T-helper 22 cell (primary cell): ENCODE results near the gene SRMS.
A peak's percentile ranks its signal among the peaks of the same experiment; 100 is the strongest.

Experiments used
- DNase-seq: peaks from one replicate; pipeline ENCODE4 v3.0.0-alpha.2; 2020; ENCODE audit warnings: low read depth

Gene SRMS, protein sequence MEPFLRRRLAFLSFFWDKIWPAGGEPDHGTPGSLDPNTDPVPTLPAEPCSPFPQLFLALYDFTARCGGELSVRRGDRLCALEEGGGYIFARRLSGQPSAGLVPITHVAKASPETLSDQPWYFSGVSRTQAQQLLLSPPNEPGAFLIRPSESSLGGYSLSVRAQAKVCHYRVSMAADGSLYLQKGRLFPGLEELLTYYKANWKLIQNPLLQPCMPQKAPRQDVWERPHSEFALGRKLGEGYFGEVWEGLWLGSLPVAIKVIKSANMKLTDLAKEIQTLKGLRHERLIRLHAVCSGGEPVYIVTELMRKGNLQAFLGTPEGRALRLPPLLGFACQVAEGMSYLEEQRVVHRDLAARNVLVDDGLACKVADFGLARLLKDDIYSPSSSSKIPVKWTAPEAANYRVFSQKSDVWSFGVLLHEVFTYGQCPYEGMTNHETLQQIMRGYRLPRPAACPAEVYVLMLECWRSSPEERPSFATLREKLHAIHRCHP

DNA sequence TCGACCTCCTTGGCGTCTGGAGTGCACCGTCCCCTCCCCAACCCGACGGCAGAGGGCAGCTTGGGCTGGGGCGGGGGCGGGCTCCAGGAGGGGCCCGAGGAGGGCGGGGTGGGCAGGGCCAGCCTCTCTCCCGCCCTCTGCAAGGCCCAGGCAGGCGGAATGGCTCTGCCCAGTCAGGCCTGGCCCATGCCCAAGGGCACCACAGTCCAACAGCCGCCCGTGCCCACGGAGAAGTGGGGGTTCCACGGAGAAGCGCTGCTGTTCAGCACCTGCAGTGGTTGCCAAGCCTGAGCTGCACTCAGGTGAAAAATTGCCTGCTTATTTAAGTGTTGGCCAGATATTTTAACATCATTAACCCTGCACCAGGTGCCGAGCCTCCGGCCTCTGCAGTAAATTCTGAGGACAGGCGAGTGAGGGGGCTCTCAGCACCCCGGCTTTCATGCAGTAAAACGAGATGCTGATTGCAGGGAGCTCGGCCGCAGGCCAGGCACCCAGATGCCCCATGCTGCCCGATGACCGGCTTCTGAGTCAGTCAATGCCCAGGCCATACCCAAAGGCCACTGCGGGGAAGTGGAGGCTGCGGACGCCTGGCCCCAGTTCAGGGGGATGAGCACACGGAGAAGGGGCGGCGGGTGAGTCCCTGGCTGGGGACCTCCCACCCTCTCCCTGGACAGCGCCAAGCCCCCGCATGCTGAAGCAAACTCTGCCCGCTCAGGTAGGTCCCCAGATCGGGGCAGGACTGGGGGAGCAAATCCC lies at the start of gene SRMS:
SRMS (minus strand) TSS at position 25 of the 756 bp plus-strand sequence. CDS start 286 bp downstream, outside the sequence.
- DNase-seq = no peak

DNA sequence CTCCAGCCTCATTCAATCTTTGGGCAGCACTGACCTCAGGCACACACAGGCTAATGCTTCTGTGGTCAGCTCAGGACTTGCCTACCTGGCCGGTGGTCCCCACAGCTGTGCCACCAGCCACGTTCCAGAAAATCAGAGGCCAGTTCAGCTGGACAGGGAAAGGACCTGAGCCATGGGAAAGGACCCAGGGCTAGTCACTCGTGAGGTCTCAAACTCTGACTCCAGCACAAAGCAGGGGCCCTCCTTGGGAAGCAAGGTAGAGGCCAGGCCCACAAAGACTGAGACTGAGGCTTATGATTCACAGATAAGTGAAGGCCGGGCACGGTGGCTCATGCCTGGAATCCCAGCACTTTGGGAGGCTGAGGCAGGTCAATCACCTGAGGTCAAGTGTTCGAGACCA lies 48.9 kb upstream of the SRMS start:
- no peak for DNase-seq

DNA sequence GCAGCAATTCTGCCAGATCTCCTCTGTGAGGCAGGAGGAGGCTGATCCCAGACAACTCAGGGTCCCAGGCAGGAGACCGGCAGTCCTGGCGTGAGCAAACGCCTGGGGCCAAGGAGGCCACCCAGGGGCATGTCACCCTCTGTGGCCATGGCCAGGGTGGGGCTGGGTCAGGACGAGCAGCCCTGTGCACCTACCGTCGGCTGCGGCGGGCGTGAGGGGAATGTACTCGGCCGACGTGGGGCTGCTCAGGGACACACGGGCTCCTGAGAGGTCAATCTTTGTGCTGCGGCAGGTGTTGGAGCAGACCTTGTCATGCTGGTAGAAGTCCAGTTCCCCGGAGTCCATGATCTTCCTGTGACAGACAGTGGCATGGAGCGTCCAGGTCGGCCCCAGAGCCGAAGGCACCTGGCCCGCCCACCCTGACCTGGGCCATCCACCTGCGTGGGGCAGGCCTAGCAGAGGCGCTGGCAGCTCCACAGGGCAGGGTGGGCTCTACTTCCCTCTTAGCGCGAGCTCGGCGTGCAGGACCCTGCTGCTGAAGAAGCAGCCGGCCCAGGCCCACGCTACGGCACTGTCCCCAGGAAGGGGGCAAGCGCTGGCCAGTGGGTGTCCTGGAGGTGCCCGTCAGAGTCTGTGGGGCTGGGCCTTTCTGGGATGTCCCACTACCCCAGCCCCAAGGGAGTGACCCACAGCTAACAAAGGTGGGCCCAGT lies 48.0 kb upstream of the SRMS start:
- no peak for DNase-seq

DNA sequence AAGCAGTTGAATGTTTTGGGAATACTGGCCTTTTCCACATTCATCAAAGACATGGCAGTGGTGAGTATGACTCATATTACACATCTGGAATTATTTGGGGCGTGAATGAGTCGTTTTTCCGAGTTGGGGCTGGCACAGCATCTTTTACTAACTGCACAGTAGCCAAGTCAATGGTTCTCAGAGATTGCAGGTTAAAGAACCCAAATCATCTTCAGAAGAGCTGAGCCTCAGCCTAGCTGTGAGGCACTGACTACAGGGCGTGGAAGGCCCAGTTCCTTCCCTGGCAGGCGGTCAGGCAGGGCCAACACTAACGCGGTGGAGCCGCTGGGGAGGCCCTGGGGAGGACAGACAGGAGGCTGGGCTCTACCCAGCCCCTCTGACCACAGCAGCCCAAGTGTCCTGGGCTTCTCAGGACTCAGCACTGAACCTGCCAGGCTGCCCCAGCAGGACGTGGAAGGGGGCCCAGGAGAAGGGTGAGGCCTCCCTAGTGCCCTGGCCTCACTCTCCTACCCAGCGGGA lies 46.6 kb upstream of the SRMS start:
- no peak for DNase-seq

DNA sequence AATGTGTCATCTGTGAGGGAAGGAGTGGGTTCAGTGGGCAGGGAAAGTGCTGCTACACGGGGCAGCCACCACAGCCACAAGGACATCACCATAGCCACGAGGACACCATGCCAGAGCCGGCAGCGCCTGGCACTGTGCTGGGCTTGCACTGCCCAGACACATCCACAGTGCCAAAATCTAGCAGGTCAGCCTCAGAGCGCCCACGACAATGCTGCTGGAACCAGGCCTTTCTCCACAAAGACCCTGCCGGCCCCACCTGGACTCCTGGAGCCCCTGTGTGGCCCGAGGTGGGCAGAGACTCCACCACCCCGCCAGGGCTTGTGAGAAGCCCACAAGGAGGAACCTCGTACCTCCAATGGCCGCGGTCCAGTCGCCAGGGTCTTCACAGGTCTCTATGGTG lies 45.1 kb upstream of the SRMS start:
- DNase-seq = no peak

DNA sequence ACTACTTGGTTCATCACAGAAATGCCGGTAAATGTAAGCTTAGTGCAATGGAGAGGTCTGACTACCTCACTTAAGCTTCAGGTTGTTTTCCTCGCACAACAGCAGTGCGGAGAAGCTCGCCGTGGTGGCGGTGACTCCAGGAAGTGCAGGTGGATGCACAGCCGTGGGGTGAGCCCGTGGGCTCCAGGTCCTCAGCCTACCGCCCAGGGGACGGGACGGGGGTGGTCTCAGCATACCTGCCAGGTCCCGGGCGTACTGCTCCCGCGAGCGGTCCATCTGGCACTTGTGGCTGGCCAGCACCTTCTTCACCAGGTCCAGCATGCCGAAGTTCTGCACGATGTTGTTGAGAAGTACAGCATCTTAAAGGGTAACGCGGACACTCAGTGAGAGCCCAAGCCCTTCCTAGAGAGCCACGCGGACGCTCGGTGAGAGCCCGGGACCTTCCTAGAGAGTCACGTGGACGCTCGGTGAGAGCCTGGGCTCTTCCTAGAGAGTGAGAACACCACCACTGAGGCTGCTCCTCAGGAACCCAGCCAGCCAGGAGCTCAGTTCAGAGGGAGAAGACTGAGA lies 44.3 kb upstream of the SRMS start:
- DNase-seq = no peak

DNA sequence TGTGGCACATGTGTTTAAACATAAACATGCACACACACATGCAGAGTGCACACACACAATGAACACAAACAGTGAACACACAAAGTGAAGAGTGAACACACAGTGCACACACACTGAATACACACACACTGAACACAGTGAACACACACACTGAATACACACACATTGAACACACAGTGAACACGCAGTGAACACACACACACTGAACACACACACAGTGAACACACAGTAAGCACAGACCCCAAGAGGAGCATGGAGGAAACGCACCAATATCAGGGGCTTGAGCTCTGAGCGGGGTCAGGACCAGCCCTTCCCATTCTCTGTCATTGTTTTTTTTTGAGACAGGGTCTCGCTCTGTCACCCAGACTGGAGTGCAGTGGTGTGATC lies 43.6 kb upstream of the SRMS start:
- no peak for DNase-seq

DNA sequence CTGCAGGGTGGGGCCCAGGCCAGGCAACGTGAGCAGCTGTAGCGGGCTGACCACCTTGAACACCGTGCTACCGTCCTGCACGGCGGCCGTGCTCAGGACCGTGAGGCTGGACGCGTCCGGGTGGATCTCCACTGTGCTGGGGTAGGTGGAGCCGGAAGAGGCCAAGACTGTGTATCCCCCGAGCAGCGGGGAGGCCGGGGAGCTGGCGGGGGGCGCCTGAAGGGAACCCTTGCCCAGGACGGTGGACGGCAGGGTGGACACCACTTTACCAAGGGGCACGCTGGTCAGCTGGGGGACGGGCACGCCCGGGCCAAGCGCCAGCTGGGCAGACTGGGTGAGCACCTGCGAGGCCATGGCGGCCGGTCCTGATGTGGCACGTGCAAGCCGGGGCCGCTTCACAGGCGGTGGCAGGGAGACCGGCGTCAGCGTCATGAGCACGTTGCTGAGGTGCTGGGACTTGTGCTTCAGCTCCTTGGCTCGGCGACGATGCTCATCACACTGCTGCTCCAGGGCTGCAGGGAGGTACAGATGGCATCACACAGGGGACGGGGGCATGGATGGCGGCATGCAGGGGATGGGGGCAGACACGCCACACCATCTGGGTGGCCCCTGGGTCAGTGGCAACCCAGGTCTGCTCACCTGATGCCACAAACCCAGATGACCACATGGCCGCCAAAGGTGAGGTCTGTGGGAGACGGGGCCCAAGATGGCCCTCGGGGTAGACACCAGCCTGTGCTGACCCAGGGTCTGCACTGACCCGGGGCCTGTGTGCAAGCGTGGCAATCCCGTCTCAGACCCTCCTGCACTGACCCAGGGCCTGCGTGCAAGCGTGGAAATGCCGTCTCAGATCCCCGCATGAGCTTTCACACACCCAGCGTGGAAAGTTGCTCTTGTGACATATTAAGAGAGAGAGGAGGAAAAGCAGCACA lies 42.9 kb upstream of the SRMS start:
- DNase-seq = no peak

DNA sequence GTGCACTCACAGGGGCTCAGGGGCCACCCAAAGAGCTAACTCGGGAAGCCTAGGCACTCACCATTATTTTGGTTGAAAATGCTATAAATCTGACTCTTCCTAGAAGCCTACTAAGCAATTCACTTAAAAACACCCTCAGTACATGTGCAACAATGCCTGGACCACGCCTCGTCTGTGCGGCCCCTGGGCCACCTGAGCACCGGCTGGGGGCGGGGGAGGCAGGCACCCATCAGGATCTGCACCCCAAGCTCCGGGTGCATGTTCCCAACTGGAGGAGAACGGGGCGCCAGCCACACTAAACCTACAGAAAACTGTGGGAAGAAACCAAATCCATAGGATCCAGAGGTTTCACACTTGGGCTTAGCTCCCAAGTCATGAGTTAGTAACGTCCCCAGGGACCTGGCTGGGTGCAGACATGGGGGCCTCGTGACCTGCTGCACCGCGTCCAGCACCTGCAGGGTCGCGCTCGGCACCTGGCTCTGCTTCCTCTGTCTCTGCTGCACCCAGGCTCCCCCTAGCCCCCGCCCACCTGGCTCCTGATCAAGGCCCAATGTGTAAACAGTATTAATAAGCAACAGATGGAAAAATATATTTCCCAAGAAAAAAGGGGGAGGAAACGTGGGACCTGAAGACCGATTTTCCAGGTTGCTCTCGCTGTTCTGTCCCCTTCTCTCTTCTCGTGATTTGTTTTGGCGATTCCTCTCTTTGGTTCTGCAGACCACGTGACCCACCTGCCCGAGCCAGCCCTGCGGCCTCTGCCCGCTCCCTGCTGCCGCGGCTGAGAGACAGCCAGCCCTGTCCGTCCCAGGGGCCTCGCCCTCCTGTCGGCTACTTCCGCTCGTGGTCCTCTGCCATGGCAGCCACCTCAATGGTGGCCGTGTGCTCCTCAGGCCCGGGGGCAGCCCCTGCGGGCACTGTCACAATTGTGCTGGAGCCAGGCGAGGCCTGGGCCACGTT lies 42.0 kb upstream of the SRMS start:
- DNase-seq = no peak

DNA sequence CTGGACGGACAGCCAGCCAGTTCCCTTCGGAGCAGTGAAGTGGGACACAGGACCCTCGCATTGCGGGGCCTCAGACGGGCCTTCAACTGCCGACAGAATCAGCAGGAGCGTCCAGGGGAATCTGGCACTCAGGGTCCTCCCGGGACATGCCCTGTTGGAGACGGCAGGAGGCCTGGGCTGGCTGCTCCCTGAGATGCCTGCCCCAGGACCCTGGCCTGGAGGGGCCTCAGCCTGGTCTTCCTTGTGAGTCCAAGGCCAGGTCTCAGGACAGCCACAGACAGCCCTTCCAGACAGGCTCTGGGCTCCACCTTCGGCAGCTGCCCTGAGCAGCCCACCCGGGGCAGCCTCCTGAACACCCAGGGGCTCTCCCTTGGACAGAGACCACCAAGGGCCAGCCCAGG lies 41.1 kb upstream of the SRMS start:
- no peak for DNase-seq

DNA sequence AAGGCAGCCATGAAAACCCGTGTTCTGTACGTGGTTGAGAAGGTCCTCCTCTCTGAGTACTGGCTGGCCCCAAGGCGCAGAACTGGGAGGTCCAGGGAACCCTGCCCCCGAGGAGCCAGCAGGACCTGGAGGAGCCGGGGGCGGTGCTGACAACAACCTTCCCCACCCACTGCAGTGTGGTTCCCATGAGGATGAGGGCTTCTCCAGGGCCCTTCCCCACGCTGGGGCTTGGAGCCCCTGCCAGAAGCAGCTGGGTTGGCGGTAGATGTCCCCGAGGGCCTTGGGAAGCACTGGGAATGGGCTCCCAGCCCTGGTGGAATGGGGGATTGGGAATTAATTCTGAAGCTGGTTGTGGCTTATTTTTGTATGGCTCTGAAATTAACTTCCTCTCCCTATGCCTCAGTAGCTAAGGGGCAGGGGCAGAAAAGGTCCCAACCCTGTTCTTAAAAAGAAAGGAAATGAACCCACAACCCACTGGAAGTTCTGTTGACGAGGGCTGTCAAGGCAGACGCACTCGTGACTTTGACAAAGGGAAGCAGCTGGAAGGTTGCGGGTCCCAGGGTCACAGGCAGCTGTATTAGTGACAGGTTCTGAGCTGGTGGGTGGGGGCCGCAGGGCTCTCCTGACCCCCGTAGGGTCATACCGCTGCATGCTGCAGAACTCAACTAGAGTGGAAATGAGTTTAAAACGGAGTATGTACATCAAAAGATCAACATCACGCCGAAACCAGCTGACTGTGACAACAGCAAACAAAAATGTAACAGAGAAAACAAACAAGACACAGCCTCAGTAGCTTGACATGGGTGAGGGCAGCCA lies 40.4 kb upstream of the SRMS start:
- DNase-seq = no peak

DNA sequence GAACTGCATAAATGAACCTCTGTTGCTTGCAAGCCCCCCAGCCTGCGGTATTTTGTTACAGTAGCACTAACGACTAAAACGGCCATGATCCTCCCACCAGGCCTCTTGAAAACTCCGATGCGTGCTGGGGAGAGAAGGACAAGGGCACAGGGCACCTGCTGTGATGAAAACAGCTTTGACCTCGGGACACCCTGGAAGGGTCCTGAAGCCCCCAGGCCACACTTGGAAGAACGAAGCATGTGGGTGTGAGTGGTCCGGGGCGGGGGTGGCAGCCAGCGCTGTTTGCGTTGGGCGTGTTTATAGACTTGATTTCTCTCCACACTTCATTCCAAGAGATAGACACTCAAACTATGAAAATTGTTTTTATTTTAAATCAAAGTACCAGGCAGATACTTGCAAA lies 39.7 kb upstream of the SRMS start:
- DNase-seq = no peak

DNA sequence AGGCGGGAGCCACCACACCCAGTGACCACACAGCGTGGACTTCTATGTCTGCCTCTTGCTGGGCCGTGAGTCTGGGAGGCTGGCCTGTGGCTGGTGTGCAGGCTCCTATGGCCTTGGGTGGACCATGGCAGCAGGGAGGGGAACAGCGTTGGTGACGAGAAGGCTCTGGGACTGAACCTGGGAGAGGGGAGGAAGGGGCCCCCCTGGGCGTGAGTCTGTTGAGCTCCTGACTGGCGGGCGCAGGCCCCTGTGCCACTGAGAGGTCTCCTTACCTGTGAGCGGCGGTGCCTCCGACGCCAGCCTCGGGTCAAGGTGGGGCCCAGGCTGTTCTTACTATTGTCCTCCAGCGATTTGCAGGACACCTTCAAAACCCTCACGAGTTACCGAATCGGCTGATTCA lies 39.2 kb upstream of the SRMS start:
- DNase-seq = no peak

DNA sequence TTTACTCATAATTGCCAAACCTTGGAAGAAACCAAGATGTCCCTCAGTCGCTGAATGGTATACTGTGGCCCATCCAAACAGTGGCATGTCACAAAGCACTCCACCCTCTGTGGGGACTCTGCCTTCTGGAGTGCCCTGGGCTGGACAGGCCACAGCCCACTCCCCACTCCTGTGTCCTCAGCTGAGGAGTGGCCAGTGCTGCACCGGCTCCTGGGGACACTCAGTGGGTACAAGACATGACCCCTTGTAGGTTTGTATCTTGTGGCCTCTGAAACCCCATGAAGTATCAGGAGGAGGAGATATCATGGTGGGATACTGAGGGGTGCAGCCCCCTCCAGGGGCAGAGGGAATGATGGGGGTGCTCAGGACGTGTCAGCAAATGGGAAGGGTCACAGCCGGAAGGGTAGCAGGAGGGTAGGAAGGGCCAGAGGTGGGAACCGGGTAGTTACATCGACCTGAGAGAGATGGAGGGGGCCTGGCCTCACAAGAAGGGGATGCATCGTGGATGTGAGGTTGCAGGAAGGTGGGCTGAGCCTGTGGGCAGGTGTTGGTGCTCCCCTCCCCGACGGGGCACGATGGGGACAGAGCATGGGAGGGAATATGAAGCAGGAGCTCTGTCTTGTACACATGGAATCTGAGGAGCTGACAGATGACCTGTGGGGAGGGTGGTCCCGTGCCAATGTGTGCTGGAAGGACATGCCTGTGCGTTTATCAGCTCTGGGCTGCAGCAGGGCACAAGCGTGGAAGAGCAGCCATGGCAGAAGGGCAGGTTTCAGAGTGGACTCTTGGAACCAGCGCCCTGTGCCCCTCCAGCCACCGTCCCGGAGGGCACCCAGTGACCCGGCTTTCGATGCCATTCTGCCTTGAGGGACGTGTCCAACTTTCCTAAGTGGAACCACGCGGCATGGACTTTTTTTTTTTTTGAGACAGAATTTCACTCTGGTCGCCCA lies 38.3 kb upstream of the SRMS start:
- DNase-seq = no peak

DNA sequence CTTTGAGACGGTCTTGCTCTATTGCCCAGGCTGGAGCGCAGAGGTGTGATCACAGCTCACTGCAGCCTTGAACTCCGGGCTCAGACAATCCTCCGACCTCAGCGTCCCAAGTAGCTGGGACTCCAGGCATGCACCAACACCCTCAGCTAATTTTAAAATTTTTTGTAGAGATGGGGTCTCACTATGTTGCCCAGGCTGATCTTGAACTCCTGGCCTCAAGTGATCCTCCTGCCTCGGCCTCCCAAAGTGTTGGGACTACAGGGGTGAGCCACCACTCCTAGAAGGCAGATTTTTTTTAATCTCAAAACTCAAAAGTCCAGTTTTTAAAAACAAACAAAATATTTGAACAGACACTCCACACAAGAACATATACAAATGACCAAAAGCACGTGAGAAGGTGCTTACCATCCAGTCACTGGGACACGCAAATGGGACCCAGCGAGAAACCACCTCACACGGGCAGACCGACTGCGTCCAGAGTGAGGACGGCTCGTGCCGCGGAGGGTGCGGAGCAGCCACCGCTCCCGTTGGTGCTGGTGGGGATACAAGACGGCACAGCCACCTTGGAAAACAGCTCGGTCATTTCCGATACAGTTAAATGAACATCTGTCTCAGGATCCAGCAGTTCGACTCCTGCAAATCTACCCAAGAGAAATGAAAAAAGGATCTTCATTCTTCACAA lies 35.0 kb upstream of the SRMS start:
- no peak for DNase-seq

DNA sequence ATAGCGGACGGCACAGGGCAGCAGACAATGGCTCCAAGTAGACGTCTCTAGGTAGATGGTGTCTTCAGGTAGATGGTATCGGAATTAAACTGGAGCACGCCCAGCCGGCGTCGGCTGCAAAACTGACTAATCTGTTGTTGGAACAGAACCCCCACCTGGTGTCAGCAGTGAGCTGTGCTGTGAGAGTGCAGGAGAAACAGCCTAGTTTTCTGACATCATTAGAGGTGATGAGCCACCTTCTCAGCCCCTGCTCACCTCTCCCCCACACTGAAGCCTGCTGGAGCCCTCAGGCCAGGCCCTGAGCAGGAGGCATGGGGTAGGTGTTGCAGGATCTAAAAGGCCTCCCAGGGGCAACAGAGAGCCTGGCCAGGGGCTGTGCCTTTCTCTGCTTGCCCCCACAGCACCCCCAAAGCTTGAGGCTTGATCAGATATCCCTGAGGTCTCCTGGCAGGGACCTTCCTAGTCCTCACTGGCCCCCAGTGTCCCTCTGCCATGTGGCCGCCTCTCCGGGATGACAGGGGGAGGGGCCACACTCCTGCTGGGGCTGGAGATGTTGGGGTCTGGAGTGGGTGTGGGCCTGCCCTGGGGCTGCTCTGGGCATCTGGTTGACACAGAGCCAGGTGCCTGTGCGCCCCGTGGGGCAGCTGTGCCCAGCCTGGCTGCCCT lies 33.4 kb upstream of the SRMS start:
- DNase-seq = peak; percentile 45
